ENCODE data around the gene PTH2.

PTH2 gene

GRCh38 chr19:49432141-49433073 is 9.2 kb upstream of the PTH2 start:
- no peak for DNase-seq (ENCODE audit: low read depth in 3 of 3, low spot score in 1 of 3)

GRCh38 chr19:49431330-49431749 is 8.1 kb upstream of the PTH2 start:
- no peak for DNase-seq (ENCODE audit: low read depth in 3 of 3, low spot score in 1 of 3)

GRCh38 chr19:49430678-49431329 is 7.6 kb upstream of the PTH2 start:
- DNase-seq (ENCODE audit: low read depth in 3 of 3, low spot score in 1 of 3), result no peak

GRCh38 chr19:49430172-49430677 is 7.0 kb upstream of the PTH2 start:
- no peak for DNase-seq (ENCODE audit: low read depth in 3 of 3, low spot score in 1 of 3)

- DNase-seq (ENCODE audit: low read depth in 3 of 3, low spot score in 1 of 3), result no peak
These were observed 5.6 kb upstream of the PTH2 start for GRCh38 chr19:49428547-49429451.

GRCh38 chr19:49427855-49428546 is 4.8 kb upstream of the PTH2 start:
- no peak for DNase-seq (ENCODE audit: low read depth in 3 of 3, low spot score in 1 of 3)

GRCh38 chr19:49427339-49427738 is 4.1 kb upstream of the PTH2 start:
- DNase-seq (ENCODE audit: low read depth in 3 of 3, low spot score in 1 of 3), result no peak

- DNase-seq (ENCODE audit: low read depth in 3 of 3, low spot score in 1 of 3), result no peak
These were observed 2.8 kb upstream of the PTH2 start for GRCh38 chr19:49425922-49426592.

GRCh38 chr19:49425178-49425577 is 1.9 kb upstream of the PTH2 start, which contains the start of gene GFY:
Gene GFY, plus strand, starts transcription at chr19:49425388. Its CDS starts 1,043 bp downstream, at chr19:49426431.
- no peak for DNase-seq (ENCODE audit: low read depth in 3 of 3, low spot score in 1 of 3)

- DNase-seq (ENCODE audit: low read depth in 3 of 3, low spot score in 1 of 3), result no peak
These were observed 703 bp upstream of the PTH2 start for GRCh38 chr19:49423985-49424303.

GRCh38 chr19:49422407-49423070 is 702 bp downstream of the PTH2 start:
- DNase-seq (ENCODE audit: low read depth in 3 of 3, low spot score in 1 of 3), result no peak

GRCh38 chr19:49421878-49422202 is 1.4 kb downstream of the PTH2 start:
- no peak for DNase-seq (ENCODE audit: low read depth in 3 of 3, low spot score in 1 of 3)

- no peak for DNase-seq (ENCODE audit: low read depth in 3 of 3, low spot score in 1 of 3)
These were observed 2.0 kb downstream of the PTH2 start for GRCh38 chr19:49421039-49421877.

GRCh38 chr19:49420227-49420626 is 3.0 kb downstream of the PTH2 start:
- DNase-seq (ENCODE audit: low read depth in 3 of 3, low spot score in 1 of 3), result no peak

GRCh38 chr19:49419173-49419572 is 4.1 kb downstream of the PTH2 start:
- DNase-seq (ENCODE audit: low read depth in 3 of 3, low spot score in 1 of 3), result no peak

- DNase-seq (ENCODE audit: low read depth in 3 of 3, low spot score in 1 of 3), result no peak
These were observed 4.7 kb downstream of the PTH2 start for GRCh38 chr19:49418511-49418910.

- DNase-seq (ENCODE audit: low read depth in 3 of 3, low spot score in 1 of 3), result no peak
These were observed 6.2 kb downstream of the PTH2 start for GRCh38 chr19:49417088-49417487.

GRCh38 chr19:49415810-49416200 is 7.4 kb downstream of the PTH2 start:
- no peak for DNase-seq (ENCODE audit: low read depth in 3 of 3, low spot score in 1 of 3)
